HG03342 (cell line): ENCODE measurements around the gene SLC6A2.

Experiments used
- ATAC-seq: cut with Tn5 transposase; IDR thresholded peaks from one replicate; pipeline ENCODE4 v1.9.1; 2021; ENCODE audit warnings: mild to moderate bottlenecking, moderate library complexity; ENCODE audit not compliant: unreplicated experiment

The SLC6A2 gene

DNA sequence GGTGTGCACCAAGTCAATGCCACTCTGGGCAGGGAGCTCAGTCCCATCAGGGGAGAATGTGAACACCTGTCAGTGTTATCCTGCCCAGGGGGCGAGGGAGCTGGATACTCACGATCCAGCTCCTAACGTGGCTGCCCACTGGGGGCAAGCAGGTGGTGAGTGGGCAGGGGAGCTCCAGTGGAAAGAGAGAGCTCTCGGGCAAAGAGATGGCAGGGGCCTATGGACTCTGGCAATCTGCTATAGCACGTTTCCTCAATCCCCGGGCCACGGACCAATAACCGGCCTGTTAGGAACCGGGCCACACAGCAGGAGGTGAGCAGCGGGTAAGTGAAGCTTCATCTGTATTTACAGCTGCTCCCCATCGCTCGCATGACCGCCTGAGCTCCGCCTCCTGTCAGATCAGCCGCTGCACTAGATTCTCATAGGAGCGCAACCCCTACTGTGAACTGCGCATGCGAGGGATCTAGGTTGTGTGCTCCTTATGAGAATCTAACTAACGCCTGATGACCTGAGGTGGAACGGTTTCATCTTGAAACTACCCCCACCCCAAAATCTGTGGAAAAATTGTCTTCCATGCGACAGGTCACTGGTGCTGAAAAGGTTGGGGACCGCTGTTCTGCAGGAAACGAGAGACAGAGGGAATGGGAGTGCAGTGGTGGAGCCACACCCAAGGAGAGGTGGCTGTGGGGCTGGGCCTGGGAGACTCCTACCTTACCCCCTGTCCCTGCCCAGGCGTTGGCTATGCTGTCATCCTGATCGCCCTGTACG is 15.6 kb downstream of the SLC6A2 start:
- ATAC-seq = no peak

DNA sequence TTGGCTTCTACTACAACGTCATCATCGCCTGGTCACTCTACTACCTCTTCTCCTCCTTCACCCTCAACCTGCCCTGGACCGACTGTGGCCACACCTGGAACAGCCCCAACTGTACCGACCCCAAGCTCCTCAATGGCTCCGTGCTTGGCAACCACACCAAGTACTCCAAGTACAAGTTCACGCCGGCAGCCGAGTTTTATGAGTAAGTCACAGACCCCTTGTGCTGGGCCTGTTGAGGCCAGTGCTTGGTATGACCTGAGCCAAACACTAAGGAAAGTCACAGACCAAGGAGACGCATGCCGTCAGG is 16.1 kb downstream of the SLC6A2 start:
- no peak for ATAC-seq

DNA sequence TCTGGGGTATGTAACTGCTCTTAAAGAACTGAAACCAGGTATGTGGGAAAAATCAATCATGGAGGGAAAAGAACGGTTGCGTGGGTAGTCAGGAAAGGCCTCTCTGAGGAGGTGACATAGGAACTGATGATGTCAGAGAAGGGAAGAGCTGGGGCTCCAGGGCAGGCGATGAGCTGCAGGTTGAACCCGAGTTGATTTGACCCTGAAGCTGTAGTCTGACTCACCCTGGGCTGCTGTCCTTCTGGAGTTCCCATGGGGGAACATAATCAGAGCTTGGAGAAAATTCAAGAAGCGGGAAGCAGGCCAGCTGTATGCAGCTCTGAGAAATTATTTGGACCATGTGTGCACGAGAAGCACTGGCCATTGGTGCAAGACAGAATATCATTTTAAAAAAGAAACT is 16.7 kb downstream of the SLC6A2 start:
- ATAC-seq = no peak

DNA sequence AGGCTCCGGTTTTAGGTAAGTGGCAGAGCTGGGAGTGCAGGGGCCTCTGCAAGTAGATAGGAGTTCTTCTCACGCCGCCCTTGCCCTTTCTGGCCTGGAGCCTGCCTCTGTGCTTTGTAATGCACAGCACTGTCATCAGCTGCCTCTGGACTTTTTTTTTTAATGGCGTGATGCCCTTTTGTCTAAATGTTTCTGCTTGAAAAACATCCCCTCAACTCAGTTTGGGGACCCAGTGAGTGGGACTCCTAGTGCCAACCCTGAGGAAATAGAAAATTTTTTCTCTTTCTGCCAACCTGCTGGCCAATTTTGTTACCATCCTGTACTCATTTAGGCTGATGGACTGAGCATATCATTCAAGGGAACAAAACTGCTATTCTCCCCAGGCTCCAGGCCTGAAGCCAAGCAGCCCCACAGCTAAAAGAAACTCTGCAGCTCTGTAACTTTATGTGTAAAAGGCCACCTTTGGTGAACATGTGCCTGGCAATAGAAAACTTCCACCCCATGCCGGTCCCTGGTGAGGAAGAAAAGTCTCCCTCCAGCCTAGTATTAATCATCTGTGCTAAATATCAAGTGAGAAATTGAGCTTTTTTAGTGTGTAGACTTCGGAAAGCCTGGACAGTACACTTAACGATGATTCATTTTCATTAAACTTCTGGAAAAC is 22.5 kb downstream of the SLC6A2 start:
- no peak for ATAC-seq

DNA sequence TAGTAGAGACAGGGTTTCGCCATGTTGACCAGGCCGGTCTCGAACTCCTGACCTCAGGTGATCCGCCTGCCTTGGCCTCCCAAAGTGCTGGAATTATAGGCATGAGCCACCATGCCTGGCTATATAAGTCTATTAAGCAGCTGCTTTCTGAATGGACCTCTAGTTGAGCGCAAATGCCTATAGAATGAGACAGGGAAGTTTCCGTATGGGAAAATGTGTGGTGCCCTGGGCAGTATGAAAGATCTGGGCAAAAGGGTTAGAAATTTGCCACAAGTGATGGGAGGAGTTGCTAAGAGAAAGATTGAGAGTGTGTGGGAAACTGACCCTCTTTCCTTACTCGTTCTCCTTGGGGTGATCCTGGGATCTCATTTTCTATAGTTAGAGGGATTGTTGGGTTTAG is 26.3 kb downstream of the SLC6A2 start:
- ATAC-seq = no peak

DNA sequence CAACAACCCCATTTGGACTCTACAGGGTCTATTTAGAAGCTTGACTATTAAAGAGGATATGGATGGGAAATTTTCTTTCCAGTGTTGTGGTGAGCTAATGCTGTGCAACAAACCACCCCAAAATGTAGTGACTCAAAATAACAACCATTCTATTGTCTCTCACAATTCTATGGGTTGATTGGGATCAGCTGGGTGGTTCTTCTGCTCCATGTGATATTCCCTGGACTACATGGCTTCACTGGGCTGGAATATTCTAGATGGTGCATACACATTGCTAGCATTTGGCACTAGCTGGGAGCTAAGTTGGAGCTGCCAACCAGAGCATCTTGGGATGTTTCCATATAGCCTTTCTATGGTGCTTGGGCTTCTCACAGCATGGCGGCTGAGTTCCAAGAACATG is 30.2 kb downstream of the SLC6A2 start:
- ATAC-seq = no peak

DNA sequence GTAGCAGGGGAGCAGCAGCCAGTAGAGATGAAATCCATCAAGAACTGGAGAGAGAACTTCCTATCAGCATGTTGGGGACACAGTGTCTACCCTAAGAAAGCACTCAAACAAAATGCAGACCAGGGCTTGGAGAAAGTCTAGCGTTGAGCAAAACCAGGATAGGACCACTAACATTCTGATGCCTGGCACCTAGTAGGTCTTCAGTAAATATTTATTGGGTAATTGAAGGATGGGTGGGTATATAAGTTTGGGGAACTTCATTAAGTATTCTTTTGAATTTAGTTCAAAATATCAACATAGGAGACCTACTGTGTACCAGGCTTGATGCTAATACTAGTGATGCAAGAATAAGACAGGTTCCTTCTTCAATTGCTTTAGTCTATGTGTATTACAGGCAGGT is 30.9 kb downstream of the SLC6A2 start:
- no peak for ATAC-seq

DNA sequence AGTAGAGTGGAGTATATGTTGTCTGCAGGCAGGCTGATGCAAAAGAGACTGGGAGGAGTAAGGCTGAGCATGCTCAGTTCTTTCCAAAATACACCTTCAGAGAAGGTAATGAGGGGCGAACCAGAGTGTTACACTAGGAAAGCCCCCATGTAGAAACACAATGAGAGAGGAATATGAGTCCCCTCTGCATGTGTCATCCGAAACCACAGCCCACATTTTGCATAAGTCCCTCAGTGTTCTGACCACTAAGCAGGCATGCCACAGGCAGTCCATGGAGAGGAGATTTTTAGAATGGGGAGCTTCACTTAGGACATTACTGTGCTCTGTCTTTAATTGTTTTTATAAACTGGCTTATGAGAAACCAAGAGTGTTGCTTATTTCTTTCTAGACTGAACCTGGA is 32.0 kb downstream of the SLC6A2 start:
- no peak for ATAC-seq

DNA sequence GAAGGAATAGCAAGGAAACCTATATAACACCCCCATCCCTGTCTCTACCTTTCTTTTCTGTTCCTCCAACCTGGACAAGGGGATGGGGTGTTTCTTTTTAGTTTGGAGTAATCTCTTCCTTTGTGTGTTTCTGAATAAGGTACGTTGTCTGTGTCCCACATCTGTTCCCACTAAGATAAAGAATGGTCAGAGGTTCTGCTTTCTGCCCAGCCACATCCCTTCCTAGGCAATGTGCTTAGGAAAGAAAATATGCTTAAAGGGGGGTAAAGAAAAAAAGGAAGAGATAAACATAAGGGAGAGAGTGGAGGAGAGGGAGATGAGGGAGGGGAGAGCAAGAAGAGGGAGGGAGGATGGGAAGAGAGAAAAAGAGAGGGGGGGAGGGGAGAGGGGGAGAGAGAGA is 35.1 kb downstream of the SLC6A2 start:
- ATAC-seq = no peak

DNA sequence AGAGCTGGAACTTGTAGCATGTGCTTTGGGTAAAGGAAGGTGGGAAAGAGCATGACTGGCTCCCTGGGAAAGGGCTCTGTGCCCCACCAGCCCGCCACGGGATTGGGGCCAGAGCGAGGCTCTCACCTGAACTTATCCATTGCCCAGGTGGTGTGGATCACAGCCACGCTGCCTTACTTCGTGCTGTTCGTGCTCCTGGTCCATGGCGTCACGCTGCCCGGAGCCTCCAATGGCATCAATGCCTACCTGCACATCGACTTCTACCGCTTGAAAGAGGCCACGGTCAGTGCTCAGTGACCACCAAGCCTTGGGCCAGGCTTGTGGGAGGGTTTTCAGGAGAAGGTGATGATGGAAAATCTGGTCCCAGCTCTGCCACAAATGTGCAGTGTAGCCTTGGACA is 36.0 kb downstream of the SLC6A2 start:
- no peak for ATAC-seq

DNA sequence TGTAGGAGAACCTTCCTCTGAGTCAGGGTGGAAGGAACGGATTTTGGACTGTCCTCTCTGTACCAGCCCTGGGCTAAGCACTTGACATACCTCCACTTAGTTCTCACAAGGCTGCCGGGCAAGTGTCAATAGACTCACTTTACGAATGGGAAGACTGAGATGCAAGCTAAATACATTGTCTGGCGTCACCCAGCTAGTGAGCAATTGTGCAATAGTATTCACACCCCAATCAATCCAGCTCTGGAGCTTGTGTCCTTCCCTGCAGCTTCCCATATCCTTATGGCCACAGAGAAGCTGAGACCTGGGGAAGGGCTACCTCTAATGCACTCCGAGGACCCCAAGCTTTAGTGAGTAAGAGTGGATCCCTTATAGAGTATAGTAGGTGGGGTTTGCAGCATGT is 39.8 kb downstream of the SLC6A2 start:
- ATAC-seq = no peak

DNA sequence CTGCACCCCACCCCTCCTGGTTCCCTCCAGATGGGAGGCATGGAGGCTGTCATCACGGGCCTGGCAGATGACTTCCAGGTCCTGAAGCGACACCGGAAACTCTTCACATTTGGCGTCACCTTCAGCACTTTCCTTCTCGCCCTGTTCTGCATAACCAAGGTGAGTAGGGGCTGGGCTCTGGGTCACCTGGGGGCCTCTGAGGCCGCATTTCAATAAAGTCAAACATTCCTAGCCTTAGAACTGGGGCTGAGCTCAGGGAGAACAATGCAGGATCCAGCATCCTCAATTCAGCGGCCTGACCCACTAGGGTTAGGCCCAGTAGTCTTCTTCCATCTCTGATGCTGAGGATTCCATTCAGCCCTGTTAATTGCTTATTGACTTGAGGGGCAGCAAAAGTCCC is 42.1 kb downstream of the SLC6A2 start:
- no peak for ATAC-seq

DNA sequence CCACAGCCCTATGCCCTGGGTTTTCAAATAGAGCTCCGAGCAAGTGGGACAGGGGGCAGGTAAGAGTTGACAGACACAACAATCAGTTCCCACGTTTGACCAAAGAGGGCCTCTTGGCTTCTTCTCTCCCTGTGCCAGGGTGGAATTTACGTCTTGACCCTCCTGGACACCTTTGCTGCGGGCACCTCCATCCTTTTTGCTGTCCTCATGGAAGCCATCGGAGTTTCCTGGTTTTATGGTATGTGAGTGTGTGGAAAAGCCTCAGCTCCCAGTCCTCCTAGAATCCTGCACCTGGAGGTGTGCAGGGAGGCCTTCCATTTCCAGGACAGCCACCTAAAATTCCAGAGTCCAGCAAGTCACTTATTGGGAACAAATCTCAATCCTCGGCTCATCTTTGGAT is 42.5 kb downstream of the SLC6A2 start:
- ATAC-seq = no peak

DNA sequence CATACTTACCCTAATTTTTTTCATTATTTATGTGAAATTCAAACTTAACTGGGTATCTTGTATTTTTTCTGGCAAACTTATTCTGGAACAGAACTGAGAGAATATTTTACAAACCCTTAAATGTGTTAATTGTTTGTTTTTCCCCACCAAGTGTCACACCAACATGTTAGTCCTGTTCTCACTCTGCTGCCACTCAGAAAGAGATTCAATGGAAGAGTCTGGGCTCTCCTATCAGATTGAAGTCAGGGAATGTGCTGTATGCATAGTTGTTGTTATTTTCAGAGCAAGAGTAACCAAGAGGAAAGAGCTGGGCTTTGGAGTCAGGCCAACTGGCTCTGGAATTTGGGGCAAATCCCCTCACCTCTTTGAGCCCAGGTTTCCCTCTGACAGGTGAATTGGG is 43.2 kb downstream of the SLC6A2 start:
- no peak for ATAC-seq

DNA sequence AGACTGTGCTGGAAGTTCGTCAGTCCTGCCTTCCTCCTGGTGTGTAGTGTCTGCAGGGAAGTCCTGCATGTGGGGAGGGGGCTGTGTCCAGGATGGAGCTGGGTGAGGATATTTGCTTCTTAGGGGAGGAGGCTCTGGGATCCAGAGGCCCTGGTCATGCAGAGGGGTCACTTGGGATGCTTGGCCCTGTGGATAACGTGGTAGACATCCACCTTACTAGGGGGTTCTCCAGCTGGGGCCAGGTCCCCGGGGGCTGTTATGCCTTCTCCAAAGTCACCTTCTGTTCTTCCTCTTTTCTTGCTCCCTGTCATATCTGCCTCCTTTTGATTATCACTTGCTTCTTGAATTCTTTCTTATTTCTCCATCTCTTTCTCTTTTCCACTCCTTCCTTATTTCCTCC is 43.8 kb downstream of the SLC6A2 start:
- no peak for ATAC-seq

DNA sequence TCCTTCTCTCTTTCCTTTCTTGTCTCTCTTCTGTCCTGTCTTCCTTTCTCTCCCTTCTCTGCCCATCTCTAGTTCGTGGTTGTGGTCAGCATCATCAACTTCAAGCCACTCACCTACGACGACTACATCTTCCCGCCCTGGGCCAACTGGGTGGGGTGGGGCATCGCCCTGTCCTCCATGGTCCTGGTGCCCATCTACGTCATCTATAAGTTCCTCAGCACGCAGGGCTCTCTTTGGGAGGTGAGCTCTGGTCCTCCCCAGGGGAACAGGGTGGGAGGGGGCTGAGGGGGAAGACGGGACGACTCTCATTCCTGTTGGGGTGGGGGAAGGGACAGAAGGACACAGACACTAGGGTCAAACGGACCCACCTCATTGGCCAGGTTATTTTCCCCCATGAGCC is 44.3 kb downstream of the SLC6A2 start:
- no peak for ATAC-seq

DNA sequence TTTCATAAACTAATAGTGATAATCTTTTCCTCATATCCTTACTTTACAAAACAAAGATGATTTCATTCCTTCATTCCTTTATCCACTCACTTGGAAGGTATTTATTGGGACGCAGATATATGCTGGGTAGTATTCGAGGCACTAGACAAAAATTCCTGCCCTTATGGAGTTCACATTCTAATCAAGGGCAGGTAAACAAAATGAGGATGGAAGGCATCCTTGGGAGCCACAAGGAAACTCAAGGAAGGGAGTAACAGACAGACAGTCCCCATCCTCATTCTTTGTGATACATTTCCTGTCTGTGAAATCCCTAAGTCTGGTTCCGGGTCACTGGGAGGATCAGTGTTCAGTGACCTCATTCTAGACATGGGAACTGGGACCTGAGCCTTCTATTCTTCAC is 45.2 kb downstream of the SLC6A2 start:
- ATAC-seq = no peak

DNA sequence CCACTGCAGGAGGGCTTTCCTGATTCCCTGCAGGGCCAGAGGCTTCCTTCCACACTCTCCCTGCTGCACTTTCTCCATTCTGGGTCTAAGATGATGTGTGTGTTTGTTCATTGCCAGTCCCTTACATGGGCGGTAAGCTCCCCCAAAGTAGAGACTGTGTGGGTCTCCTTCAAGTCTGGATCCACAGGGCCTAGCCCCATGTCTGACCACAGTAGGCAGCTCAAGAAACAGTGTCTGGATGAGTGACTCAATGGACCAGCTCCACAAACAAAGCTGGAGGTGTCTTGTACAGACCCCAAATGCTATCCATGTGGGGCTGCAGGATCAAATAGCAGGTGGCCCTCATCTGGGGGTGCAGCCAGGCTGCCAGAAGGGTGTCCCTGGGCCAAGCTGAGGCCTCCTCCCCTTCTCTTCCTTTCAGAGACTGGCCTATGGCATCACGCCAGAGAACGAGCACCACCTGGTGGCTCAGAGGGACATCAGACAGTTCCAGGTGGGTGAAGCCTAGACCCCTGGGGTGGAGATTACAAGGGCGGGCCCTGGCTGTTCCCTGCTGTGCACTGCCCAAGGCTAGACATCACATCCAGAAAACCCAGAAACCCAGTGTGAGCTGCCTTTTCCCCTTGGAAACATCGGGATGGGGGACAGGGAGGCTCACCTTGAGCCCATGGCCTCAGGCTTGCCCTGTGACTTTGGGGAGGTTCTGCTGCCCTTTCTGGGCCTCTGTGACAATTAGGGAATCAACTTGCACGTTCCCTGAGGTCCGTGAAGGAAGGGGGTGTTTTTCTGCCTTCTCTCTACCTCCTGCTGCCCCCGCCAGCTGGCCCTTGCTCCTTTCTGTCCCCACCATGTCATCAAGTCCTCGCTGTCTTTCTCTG is 45.9 kb downstream of the SLC6A2 start:
- peak; percentile 78 for ATAC-seq

DNA sequence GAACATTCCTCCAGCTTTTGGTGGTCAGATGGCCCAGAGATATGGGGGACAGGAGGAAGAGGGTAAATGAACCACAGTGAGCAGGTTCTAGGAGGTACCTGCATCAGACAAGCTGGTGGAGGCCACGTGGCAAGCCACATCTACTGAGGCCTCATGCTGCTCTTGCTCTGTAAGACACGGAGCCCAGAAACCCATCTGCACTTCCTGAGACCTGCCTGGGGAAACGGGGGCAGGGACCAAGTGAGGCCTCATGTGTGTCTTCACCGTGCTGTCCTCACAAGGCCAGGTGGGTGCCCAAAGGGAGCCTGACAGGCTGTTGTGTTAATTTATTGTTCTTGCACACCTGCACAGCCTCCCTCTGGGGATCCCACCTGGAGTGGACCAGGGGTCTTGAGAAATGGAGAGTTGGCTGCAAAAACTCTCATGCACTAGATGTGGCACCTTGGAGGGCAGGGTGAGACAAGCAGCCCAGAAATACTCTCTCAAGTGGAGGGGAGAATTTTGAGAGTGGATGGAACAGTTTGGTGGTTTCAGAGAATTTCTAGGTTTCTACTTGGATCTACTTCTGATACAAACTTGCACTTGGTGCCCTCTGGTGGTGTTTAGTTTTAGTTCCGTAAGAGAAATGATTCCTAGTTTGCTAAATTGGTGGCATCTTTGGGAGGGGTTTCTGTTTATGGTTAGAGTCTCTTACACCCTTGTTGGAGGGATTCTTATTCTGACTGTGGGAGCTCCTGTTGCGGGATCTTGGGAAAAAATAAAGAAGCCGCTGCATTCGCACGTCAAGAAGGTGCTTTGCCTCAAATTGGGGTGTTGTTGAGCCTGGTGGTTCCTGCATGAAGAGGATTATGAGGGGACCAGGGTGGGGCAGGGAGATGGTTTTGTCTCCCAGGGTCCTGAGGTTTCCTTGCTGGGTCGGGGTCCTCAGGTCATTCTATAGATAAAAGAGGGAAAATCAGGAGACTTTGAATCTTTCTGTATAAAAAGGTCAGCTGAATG is 47.5 kb downstream of the SLC6A2 start:
- ATAC-seq = no peak

DNA sequence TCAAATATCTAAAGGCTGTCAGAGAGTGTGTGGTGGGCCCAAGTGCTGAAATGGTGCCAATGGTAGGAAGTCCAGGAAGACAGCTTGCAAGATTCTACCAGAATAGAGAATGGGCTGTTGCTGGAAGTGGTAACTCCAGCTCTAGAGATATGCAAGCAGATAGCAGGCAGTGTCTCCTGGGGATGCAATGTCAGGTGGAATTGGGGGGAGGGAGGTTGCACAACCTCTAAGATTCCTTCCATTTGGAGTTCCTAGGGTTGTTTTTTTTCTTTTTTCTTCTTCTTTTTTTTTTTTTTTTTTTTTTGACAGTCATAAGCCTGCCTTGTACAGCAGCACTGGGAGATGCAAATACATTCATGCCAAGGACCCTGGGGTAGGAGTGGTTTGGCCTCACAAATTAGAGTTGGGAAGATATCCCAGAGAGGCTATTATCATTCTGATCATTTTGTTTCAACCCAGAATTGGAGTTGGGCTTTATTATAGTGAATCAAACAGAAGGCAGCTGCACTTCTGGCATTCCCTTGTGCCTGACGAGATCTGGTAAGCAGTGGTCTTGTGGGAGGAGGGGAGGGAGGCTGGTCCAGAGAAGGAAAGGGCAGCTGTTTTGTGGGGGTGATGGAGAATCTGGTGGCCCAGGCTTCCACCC is 51.1 kb downstream of the SLC6A2 start:
- no peak for ATAC-seq
